ENCODE data around the gene RBM43.

DNA sequence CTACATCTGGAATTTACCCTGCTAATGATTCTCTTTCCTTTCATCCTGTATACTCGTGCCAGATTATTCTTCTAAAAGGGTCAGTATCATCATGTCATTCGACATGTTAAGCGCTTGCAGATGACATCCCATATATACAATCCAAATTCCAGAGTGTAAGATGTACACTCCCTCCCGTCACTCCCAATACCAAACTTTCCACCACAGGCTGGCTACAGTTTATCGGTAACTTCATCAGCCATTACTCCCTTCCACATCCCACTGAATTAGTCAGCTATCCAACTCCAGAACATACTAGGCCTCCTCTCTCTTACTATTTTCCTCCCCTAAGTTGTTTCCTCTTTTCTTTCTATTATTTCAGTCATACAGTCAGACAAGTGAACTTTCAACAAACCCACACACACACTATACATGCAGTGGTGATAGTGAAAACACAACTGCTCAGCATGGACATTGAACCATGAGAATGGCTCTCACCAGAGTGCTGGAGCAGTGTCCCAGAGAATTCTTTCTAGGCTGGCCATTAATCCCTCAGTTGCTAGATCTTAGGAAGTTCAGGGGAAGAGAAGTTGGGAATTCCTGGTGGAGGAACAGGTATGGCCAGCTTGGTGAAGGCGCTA is 38.4 kb upstream of the RBM43 start:
- TF ChIP-seq EZH2 (IDR thresholded peaks at IDR 0.05; ENCODE audit: insufficient read depth, low read length), result no peak
- TF ChIP-seq, protein P1, sequence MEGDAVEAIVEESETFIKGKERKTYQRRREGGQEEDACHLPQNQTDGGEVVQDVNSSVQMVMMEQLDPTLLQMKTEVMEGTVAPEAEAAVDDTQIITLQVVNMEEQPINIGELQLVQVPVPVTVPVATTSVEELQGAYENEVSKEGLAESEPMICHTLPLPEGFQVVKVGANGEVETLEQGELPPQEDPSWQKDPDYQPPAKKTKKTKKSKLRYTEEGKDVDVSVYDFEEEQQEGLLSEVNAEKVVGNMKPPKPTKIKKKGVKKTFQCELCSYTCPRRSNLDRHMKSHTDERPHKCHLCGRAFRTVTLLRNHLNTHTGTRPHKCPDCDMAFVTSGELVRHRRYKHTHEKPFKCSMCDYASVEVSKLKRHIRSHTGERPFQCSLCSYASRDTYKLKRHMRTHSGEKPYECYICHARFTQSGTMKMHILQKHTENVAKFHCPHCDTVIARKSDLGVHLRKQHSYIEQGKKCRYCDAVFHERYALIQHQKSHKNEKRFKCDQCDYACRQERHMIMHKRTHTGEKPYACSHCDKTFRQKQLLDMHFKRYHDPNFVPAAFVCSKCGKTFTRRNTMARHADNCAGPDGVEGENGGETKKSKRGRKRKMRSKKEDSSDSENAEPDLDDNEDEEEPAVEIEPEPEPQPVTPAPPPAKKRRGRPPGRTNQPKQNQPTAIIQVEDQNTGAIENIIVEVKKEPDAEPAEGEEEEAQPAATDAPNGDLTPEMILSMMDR (IDR thresholded peaks at IDR 0.05; ENCODE audit: insufficient read depth, low read depth, low read length), result no peak

Data from astrocyte (in vitro differentiated cells and primary cell).